Measurements from ENCODE around the gene PLOD1.

Gene PLOD1

DNA sequence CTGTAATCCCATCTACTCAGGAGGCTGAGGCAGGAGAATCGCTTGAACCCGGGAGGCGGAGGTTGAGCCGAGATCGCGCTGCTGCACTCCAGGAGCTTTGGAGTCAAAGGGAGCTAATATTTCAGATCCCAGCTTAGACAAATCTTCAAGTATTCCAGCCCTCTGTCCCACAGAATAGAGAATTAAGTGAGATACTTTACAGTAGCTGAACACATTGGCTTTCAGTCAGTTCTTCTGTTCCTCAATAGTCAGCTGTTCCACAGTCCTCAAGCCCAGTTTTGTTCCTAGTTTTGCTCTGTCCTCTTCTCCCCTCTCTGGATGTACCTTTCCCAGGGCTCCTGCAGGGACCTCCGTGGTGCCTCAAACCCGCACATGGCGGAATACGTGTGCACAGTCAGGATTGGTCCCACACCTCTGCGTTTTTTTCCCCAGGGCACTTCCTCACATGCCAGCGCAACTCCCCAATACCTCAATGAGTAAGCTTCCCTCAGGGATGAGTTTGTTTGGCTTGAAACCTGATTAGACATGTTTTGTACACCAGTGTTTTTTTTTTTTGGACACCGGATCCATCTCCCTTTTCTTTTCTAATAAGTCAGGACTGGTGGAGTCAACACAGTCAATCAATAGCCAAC lies 47.0 kb downstream of the PLOD1 start:
- Histone ChIP-seq H3K4ac (ENCODE audit: low read depth in 1 of 2, low read length in 2 of 2) (no peak overlapping the region), H4K91ac (ENCODE audit: low read length) (no peak overlapping the region), H2BK120ac (ENCODE audit: low read depth, low read length) (no peak overlapping the region), H3K14ac (ENCODE audit: low read length in 2 of 2) (no peak overlapping the region), H2BK15ac (ENCODE audit: low read depth, poor library complexity, severe bottlenecking) (no peak overlapping the region), H2BK5ac (ENCODE audit: low read depth, low read length, poor library complexity, severe bottlenecking) (no peak overlapping the region), H3K27ac (ENCODE audit: low read length, poor library complexity, severe bottlenecking) (no peak overlapping the region), H3K9ac (ENCODE audit: low read length) (peak overlapping the region; percentile 95), H3K4me3 (ENCODE audit: insufficient read depth in 1 of 2, low read depth in 1 of 2, low read length in 2 of 2) (peak overlapping the region in 1 of 2 experiments; percentile 93), H3K9me3 (ENCODE audit: control insufficient read depth, low read length) (no peaks in the 10 kb centered on the region), H3K4me1 (ENCODE audit: control insufficient read depth, insufficient read depth, low read depth, low read length) (peaks cover 30% of the 10 kb centered on the region), H3K36me3 (ENCODE audit: control insufficient read depth in 1 of 2, insufficient read depth in 2 of 2, low read depth in 1 of 2, low read length in 2 of 2) (peaks cover 26 to 38% of the 10 kb centered on the region in 2 experiments), H2AK5ac (ENCODE audit: low read length, severe bottlenecking) (no peak overlapping the region), H2BK12ac (ENCODE audit: low read length in 2 of 2) (no peak overlapping the region), H3K18ac (ENCODE audit: low read depth in 1 of 2, low read length in 2 of 2) (no peak overlapping the region), H3K23ac (ENCODE audit: low read length in 2 of 2) (no peak overlapping the region), H4K8ac (ENCODE audit: low read length) (no peak overlapping the region), H3K4me2 (ENCODE audit: low read length, poor library complexity, severe bottlenecking) (peak overlapping the region; percentile 58), H2AFZ (ENCODE audit: low read depth, low read length) (no peak overlapping the region), H3K79me1 (replicated peaks; ENCODE audit: low read length, poor library complexity, severe bottlenecking) (peaks cover 31% of the 10 kb centered on the region), H3K27me3 (ENCODE audit: control insufficient read depth in 1 of 2, insufficient read depth in 1 of 2, low read length in 2 of 2) (no peaks in the 10 kb centered on the region)
- DNase-seq: no peak
- 93% methylated on average over 11 of the region's 13 CpGs for WGBS

- DNase-seq: no peak
- peak overlapping the region in 1 of 2 experiments; percentile 93 for H3K4me3 ChIP-seq (ENCODE audit: insufficient read depth in 1 of 2, low read depth in 1 of 2, low read length in 2 of 2)
- H3K36me3 ChIP-seq (ENCODE audit: control insufficient read depth in 1 of 2, insufficient read depth in 2 of 2, low read depth in 1 of 2, low read length in 2 of 2): peaks cover 26 to 38% of the 10 kb centered on the region in 2 experiments
- H2BK12ac ChIP-seq (ENCODE audit: low read length in 2 of 2): no peak overlapping the region
- no peak overlapping the region for H3K4ac ChIP-seq (ENCODE audit: low read depth in 1 of 2, low read length in 2 of 2)
- no peak overlapping the region for H3K14ac ChIP-seq (ENCODE audit: low read length in 2 of 2)
- H3K27me3 ChIP-seq (ENCODE audit: control insufficient read depth in 1 of 2, insufficient read depth in 1 of 2, low read length in 2 of 2): no peaks in the 10 kb centered on the region
- H2AFZ ChIP-seq (ENCODE audit: low read depth, low read length): no peak overlapping the region
- no peak overlapping the region for H2BK5ac ChIP-seq (ENCODE audit: low read depth, low read length, poor library complexity, severe bottlenecking)
- no peak overlapping the region for H3K4me2 ChIP-seq (ENCODE audit: low read length, poor library complexity, severe bottlenecking)
- no peak overlapping the region for H2AK5ac ChIP-seq (ENCODE audit: low read length, severe bottlenecking)
- no peaks in the 10 kb centered on the region for H3K9me3 ChIP-seq (ENCODE audit: control insufficient read depth, low read length)
- no peak overlapping the region for H2BK120ac ChIP-seq (ENCODE audit: low read depth, low read length)
- no peak overlapping the region for H3K23ac ChIP-seq (ENCODE audit: low read length in 2 of 2)
- H3K18ac ChIP-seq (ENCODE audit: low read depth in 1 of 2, low read length in 2 of 2): no peak overlapping the region
- peaks cover 30% of the 10 kb centered on the region for H3K4me1 ChIP-seq (ENCODE audit: control insufficient read depth, insufficient read depth, low read depth, low read length)
- H4K91ac ChIP-seq (ENCODE audit: low read length): no peak overlapping the region
- peak overlapping the region; percentile 95 for H3K9ac ChIP-seq (ENCODE audit: low read length)
- 100% methylated on average over 3 of the region's 3 CpGs for WGBS
- peaks cover 31% of the 10 kb centered on the region for H3K79me1 ChIP-seq (replicated peaks; ENCODE audit: low read length, poor library complexity, severe bottlenecking)
- no peak overlapping the region for H3K27ac ChIP-seq (ENCODE audit: low read length, poor library complexity, severe bottlenecking)
- no peak overlapping the region for H2BK15ac ChIP-seq (ENCODE audit: low read depth, poor library complexity, severe bottlenecking)
- H4K8ac ChIP-seq (ENCODE audit: low read length): no peak overlapping the region
These were observed 47.5 kb downstream of the PLOD1 start for GRCh38 chr1:11982010-11982392.

DNA sequence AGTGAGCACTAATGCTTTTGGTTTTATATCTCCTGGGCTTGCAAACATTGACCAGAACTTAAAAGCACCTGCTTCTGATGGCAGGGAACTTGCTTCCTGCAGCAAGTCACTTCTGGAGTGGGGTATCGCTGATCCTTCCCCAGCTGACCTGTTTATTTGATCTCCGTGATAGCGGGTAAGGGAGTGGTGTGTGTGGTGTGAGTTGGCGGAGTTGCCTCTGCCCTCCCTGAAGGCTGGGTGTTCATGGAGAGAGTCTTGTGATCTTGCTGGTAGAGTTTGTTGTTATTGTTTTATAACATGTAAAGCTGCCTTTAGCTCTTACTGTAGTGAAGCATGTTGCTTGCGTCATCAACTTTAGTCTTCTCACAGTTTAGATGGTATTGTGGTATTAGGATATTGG lies 49.6 kb downstream of the PLOD1 start:
- H2BK15ac ChIP-seq (ENCODE audit: low read depth, poor library complexity, severe bottlenecking): no peak overlapping the region
- H3K18ac ChIP-seq (ENCODE audit: low read depth in 1 of 2, low read length in 2 of 2): no peak overlapping the region
- no peak overlapping the region for H3K4ac ChIP-seq (ENCODE audit: low read depth in 1 of 2, low read length in 2 of 2)
- H3K4me2 ChIP-seq (ENCODE audit: low read length, poor library complexity, severe bottlenecking): no peak overlapping the region
- peak overlapping the region; percentile 83 for H2AK5ac ChIP-seq (ENCODE audit: low read length, severe bottlenecking)
- DNase-seq: no peak
- no peak overlapping the region for H3K4me3 ChIP-seq (ENCODE audit: insufficient read depth in 1 of 2, low read depth in 1 of 2, low read length in 2 of 2)
- H3K27ac ChIP-seq (ENCODE audit: low read length, poor library complexity, severe bottlenecking): no peak overlapping the region
- H3K23ac ChIP-seq (ENCODE audit: low read length in 2 of 2): no peak overlapping the region
- no peak overlapping the region for H4K91ac ChIP-seq (ENCODE audit: low read length)
- no peak overlapping the region for H2BK12ac ChIP-seq (ENCODE audit: low read length in 2 of 2)
- H4K8ac ChIP-seq (ENCODE audit: low read length): no peak overlapping the region
- WGBS: 96% methylated on average over 5 of the region's 5 CpGs
- peaks cover 30% of the 10 kb centered on the region for H3K4me1 ChIP-seq (ENCODE audit: control insufficient read depth, insufficient read depth, low read depth, low read length)
- no peaks in the 10 kb centered on the region for H3K9me3 ChIP-seq (ENCODE audit: control insufficient read depth, low read length)
- no peak overlapping the region for H2AFZ ChIP-seq (ENCODE audit: low read depth, low read length)
- H2BK120ac ChIP-seq (ENCODE audit: low read depth, low read length): no peak overlapping the region
- peaks cover 34% of the 10 kb centered on the region for H3K79me1 ChIP-seq (replicated peaks; ENCODE audit: low read length, poor library complexity, severe bottlenecking)
- no peak overlapping the region for H2BK5ac ChIP-seq (ENCODE audit: low read depth, low read length, poor library complexity, severe bottlenecking)
- H3K14ac ChIP-seq (ENCODE audit: low read length in 2 of 2): no peak overlapping the region
- H3K27me3 ChIP-seq (ENCODE audit: control insufficient read depth in 1 of 2, insufficient read depth in 1 of 2, low read length in 2 of 2): no peaks in the 10 kb centered on the region
- peak overlapping the region; percentile 31 for H3K9ac ChIP-seq (ENCODE audit: low read length)
- peaks cover 29 to 45% of the 10 kb centered on the region in 2 experiments for H3K36me3 ChIP-seq (ENCODE audit: control insufficient read depth in 1 of 2, insufficient read depth in 2 of 2, low read depth in 1 of 2, low read length in 2 of 2)

- H3K27me3 ChIP-seq (ENCODE audit: control insufficient read depth in 1 of 2, insufficient read depth in 1 of 2, low read length in 2 of 2): no peaks in the 10 kb centered on the region
- H3K4me2 ChIP-seq (ENCODE audit: low read length, poor library complexity, severe bottlenecking): no peak overlapping the region
- no peak overlapping the region for H2BK12ac ChIP-seq (ENCODE audit: low read length in 2 of 2)
- no peaks in the 10 kb centered on the region for H3K9me3 ChIP-seq (ENCODE audit: control insufficient read depth, low read length)
- H3K4me1 ChIP-seq (ENCODE audit: control insufficient read depth, insufficient read depth, low read depth, low read length): peaks cover 26% of the 10 kb centered on the region
- peak overlapping the region; percentile 75 for H3K27ac ChIP-seq (ENCODE audit: low read length, poor library complexity, severe bottlenecking)
- H4K91ac ChIP-seq (ENCODE audit: low read length): no peak overlapping the region
- H2AK5ac ChIP-seq (ENCODE audit: low read length, severe bottlenecking): peak overlapping the region; percentile 83
- no peak overlapping the region for H3K23ac ChIP-seq (ENCODE audit: low read length in 2 of 2)
- H3K4me3 ChIP-seq (ENCODE audit: insufficient read depth in 1 of 2, low read depth in 1 of 2, low read length in 2 of 2): no peak overlapping the region
- 99% methylated on average over 5 of the region's 6 CpGs for WGBS
- no peak overlapping the region for H2BK5ac ChIP-seq (ENCODE audit: low read depth, low read length, poor library complexity, severe bottlenecking)
- H3K4ac ChIP-seq (ENCODE audit: low read depth in 1 of 2, low read length in 2 of 2): no peak overlapping the region
- H3K36me3 ChIP-seq (ENCODE audit: control insufficient read depth in 1 of 2, insufficient read depth in 2 of 2, low read depth in 1 of 2, low read length in 2 of 2): peaks cover 31 to 50% of the 10 kb centered on the region in 2 experiments
- no peak overlapping the region for H2BK15ac ChIP-seq (ENCODE audit: low read depth, poor library complexity, severe bottlenecking)
- no peak overlapping the region for H2BK120ac ChIP-seq (ENCODE audit: low read depth, low read length)
- no peak overlapping the region for H4K8ac ChIP-seq (ENCODE audit: low read length)
- no peak overlapping the region for H2AFZ ChIP-seq (ENCODE audit: low read depth, low read length)
- peaks cover 34% of the 10 kb centered on the region for H3K79me1 ChIP-seq (replicated peaks; ENCODE audit: low read length, poor library complexity, severe bottlenecking)
- no peak overlapping the region for H3K14ac ChIP-seq (ENCODE audit: low read length in 2 of 2)
- H3K9ac ChIP-seq (ENCODE audit: low read length): no peak overlapping the region
- no peak overlapping the region for H3K18ac ChIP-seq (ENCODE audit: low read depth in 1 of 2, low read length in 2 of 2)
- DNase-seq: no peak
These were observed 50.1 kb downstream of the PLOD1 start for GRCh38 chr1:11984576-11984975.
